ENCODE measurements around the gene GALC.

Gene GALC

DNA sequence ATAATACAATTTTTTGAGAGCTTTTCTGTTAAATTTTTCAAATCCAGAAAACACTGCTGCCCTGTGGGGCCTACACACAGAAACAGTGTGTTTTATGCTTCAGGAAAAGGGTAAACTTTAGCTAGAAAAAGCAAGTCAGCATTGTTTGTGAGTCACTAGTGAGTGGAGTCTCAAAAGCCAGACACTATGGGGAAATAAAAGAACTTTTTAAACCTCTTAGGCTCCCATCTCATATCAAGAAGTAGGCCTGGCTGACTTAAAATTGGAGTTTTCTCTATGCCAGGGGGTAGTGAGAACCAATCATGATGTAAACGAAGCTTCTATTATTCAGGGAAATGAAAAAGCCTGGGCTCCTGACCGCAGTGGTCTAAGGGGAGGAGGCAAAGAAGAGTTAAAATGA is 24.6 kb upstream of the GALC start:
- Histone ChIP-seq H3K27me3 (ENCODE audit: control insufficient read depth, low read length) (no peaks in the 10 kb centered on the region), H3K36me3 (ENCODE audit: control insufficient read depth, low read length) (no peaks in the 10 kb centered on the region), H4K20me1 (ENCODE audit: control insufficient read depth, insufficient read depth, low read depth, low read length) (no peaks in the 10 kb centered on the region), H3K4me2 (ENCODE audit: low read length) (no peak overlapping the region), H3K4me3 (ENCODE audit: low read length) (no peak overlapping the region), H3K79me2 (ENCODE audit: control insufficient read depth, low read length) (peaks cover 10% of the 10 kb centered on the region), H3K9me3 (ENCODE audit: control insufficient read depth, insufficient read depth, low read length) (no peaks in the 10 kb centered on the region), H3K27ac (ENCODE audit: low read depth, low read length) (no peak overlapping the region), H3F3A (ENCODE audit: control insufficient read depth, insufficient read depth) (no peaks in the 10 kb centered on the region), H3K9me2 (replicated peaks; ENCODE audit: control insufficient read depth, low read length) (no peaks in the 10 kb centered on the region), H3K4me1 (ENCODE audit: control insufficient read depth, low read length) (peaks cover 3% of the 10 kb centered on the region; the same call in 1 of the 2 replicates)
- no peak for TF ChIP-seq EZH2phosphoT487 (IDR thresholded peaks at IDR 0.05; ENCODE audit: borderline replicate concordance, low read length)
- TF ChIP-seq, protein P1, sequence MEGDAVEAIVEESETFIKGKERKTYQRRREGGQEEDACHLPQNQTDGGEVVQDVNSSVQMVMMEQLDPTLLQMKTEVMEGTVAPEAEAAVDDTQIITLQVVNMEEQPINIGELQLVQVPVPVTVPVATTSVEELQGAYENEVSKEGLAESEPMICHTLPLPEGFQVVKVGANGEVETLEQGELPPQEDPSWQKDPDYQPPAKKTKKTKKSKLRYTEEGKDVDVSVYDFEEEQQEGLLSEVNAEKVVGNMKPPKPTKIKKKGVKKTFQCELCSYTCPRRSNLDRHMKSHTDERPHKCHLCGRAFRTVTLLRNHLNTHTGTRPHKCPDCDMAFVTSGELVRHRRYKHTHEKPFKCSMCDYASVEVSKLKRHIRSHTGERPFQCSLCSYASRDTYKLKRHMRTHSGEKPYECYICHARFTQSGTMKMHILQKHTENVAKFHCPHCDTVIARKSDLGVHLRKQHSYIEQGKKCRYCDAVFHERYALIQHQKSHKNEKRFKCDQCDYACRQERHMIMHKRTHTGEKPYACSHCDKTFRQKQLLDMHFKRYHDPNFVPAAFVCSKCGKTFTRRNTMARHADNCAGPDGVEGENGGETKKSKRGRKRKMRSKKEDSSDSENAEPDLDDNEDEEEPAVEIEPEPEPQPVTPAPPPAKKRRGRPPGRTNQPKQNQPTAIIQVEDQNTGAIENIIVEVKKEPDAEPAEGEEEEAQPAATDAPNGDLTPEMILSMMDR (IDR thresholded peaks at IDR 0.05; ENCODE audit: low read depth, low read length, poor library complexity, severe bottlenecking) = no peak

GRCh38 chr14:88016768-88017167 is 23.8 kb upstream of the GALC start:
- H3K36me3 ChIP-seq (ENCODE audit: control insufficient read depth, low read length) = no peaks in the 10 kb centered on the region
- no peaks in the 10 kb centered on the region for H3F3A ChIP-seq (ENCODE audit: control insufficient read depth, insufficient read depth)
- no peaks in the 10 kb centered on the region for H3K9me2 ChIP-seq (replicated peaks; ENCODE audit: control insufficient read depth, low read length)
- H3K4me3 ChIP-seq (ENCODE audit: low read length) = no peak overlapping the region
- H3K4me2 ChIP-seq (ENCODE audit: low read length) = no peak overlapping the region
- H3K4me1 ChIP-seq (ENCODE audit: control insufficient read depth, low read length) = peaks cover 3% of the 10 kb centered on the region; the same call in 1 of the 2 replicates
- H3K27ac ChIP-seq (ENCODE audit: low read depth, low read length) = no peak overlapping the region
- H3K9me3 ChIP-seq (ENCODE audit: control insufficient read depth, insufficient read depth, low read length) = no peaks in the 10 kb centered on the region
- peaks cover 13% of the 10 kb centered on the region for H3K79me2 ChIP-seq (ENCODE audit: control insufficient read depth, low read length)
- TF ChIP-seq, protein P1 (IDR thresholded peaks at IDR 0.05; ENCODE audit: low read depth, low read length, poor library complexity, severe bottlenecking) = no peak
- TF ChIP-seq EZH2phosphoT487 (IDR thresholded peaks at IDR 0.05; ENCODE audit: borderline replicate concordance, low read length) = no peak
- H4K20me1 ChIP-seq (ENCODE audit: control insufficient read depth, insufficient read depth, low read depth, low read length) = no peaks in the 10 kb centered on the region
- no peaks in the 10 kb centered on the region for H3K27me3 ChIP-seq (ENCODE audit: control insufficient read depth, low read length)

DNA sequence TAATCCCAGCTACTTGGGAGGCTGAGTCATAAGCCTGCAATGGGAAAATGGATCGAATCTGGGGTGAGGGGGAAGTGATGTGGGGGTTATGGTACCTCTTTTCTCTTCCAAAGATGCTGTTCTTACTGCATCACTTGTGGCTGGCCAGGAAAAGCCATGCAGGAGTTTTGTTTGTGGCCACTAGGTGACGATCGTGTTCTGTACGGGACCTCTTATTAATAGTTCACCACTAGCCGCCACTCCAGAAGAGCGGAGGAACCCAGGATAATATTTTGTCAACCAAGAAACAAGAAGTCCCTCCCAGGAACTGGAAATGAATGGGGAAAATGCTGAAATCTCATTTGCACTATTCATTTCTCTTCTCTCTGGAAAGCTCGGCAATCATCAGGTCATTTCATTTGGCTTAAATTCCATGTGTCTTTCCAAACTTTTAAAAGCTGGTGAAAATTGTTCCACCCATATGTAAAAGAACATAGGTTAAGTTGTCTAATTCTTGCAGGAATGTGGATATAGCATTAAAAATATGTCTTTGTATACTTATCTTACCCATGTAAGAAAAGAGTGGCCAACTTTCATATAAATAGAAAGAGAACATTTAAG is 20.9 kb upstream of the GALC start:
- Histone ChIP-seq H4K20me1 (ENCODE audit: control insufficient read depth, insufficient read depth, low read depth, low read length) (no peaks in the 10 kb centered on the region; the same call in 1 of the 2 replicates), H3K9me2 (replicated peaks; ENCODE audit: control insufficient read depth, low read length) (no peaks in the 10 kb centered on the region), H3K36me3 (ENCODE audit: control insufficient read depth, low read length) (peaks cover 7% of the 10 kb centered on the region; the same call in 1 of the 2 replicates), H3K9me3 (ENCODE audit: control insufficient read depth, insufficient read depth, low read length) (no peaks in the 10 kb centered on the region), H3K27ac (ENCODE audit: low read depth, low read length) (no peak overlapping the region), H3K27me3 (ENCODE audit: control insufficient read depth, low read length) (no peaks in the 10 kb centered on the region), H3K4me1 (ENCODE audit: control insufficient read depth, low read length) (peaks cover 3% of the 10 kb centered on the region; the same call in 1 of the 2 replicates), H3K4me2 (ENCODE audit: low read length) (no peak overlapping the region), H3F3A (ENCODE audit: control insufficient read depth, insufficient read depth) (no peaks in the 10 kb centered on the region), H3K79me2 (ENCODE audit: control insufficient read depth, low read length) (peaks cover 41% of the 10 kb centered on the region), H3K4me3 (ENCODE audit: low read length) (no peak overlapping the region)
- TF ChIP-seq, protein P1 (IDR thresholded peaks at IDR 0.05; ENCODE audit: low read depth, low read length, poor library complexity, severe bottlenecking) = peak; percentile 80
- TF ChIP-seq EZH2phosphoT487 (IDR thresholded peaks at IDR 0.05; ENCODE audit: borderline replicate concordance, low read length) = no peak

All from DOHH2 (cell line).